GM20431 (cell line): Measurements from ENCODE around the gene BTBD19.
"Not testable (repeated sequence)": the region's sequence is repeated elsewhere in the genome, so short reads cannot be mapped to it uniquely, and the experiment has no call there.

Source experiments
- in situ Hi-C: fragments of 300-500 bp; cut with MseI, MboI; formaldehyde crosslinking; loops from one replicate; pipeline ENCODE4 v1.15.0; 2020; ENCODE audit warnings: low sequenced_read_pairs; ENCODE audit not compliant: unreplicated experiment

Gene BTBD19

GRCh38 chr1:44808063-44808937, at the start of gene BTBD19:
BTBD19 (plus strand) TSS chr1:44808523; CDS start chr1:44808821, 298 bp downstream.
- in situ Hi-C loops: loop anchor here (25.0 kb wide), 1 partner anchor 504 kb away; no protein-coding TSS in a partner anchor

- in situ Hi-C loops: no loop called here
These were observed 49.2 kb upstream of the BTBD19 start for GRCh38 chr1:44759077-44759476.

GRCh38 chr1:44760876-44761275, 47.4 kb upstream of the BTBD19 start:
- in situ Hi-C loops: no loop called here

- in situ Hi-C loops: not testable (repeated sequence)
These were observed 41.9 kb upstream of the BTBD19 start for GRCh38 chr1:44766421-44766820.

- in situ Hi-C loops: no loop called here
These were observed 33.0 kb upstream of the BTBD19 start, which contains the start of gene RPS8 for GRCh38 chr1:44775078-44775929. RPS8 (plus strand) TSS chr1:44775540; CDS start chr1:44775597, 57 bp downstream.

- in situ Hi-C loops: no loop called here
These were observed 32.2 kb upstream of the BTBD19 start for GRCh38 chr1:44775930-44776729.

DNA sequence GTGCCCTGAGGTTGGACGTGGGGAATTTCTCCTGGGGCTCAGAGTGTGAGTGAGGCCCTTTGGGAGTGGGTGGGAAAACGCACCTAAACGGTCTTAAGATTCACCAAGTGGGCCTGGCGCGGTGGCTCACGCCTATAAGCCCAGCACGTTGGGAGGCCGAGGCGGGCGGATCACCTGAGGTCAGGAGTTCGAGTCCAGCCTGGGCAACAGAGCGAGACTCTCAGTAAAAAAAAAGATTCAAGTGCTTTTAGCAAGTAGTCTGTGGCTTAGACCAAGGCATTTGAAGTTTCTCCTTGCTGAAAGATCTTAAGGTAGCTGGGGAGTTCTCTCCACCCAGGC, 31.6 kb upstream of the BTBD19 start:
- in situ Hi-C loops: no loop called here

DNA sequence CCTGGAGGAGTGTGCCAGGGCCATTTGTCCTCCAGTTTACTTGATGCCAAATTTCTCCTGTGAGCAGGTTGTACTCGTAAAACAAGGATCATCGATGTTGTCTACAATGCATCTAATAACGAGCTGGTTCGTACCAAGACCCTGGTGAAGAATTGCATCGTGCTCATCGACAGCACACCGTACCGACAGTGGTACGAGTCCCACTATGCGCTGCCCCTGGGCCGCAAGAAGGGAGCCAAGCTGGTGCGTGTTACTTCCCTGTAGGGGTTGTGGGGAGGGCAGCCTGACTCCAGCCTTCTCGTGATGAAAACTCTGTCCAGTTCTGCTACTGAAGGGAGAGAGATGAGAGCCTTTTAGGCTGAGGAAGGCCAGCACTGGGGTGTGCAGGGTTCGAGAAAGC, 30.8 kb upstream of the BTBD19 start:
- in situ Hi-C loops: no loop called here

- in situ Hi-C loops: no loop called here
These were observed 30.2 kb upstream of the BTBD19 start for GRCh38 chr1:44777969-44778635.

- in situ Hi-C loops: no loop called here
These were observed 29.4 kb upstream of the BTBD19 start for GRCh38 chr1:44778705-44779576.

GRCh38 chr1:44780583-44781121, 27.7 kb upstream of the BTBD19 start:
- in situ Hi-C loops: no loop called here

GRCh38 chr1:44783697-44784093, 24.6 kb upstream of the BTBD19 start:
- in situ Hi-C loops: no loop called here

GRCh38 chr1:44784094-44785028, 24.0 kb upstream of the BTBD19 start:
- in situ Hi-C loops: no loop called here

DNA sequence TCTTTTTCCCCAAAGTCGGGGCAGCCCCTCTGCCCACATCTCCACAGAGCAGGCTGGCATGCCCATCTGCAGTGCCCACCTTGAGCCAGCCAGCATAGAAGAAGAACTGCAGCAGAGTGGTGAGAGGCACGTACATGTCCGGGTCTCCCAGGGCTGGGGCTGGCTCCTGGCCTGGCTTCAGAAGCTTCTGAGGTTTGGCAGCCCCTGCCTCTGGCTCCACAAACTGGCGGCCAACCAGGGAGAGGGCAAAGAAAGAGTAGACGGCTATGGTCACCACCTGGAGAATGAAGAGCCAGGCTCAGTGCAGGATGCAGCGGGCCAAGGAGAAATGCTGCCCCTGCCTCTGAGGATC, 23.3 kb upstream of the BTBD19 start:
- in situ Hi-C loops: no loop called here

GRCh38 chr1:44785501-44786137, 22.7 kb upstream of the BTBD19 start:
- in situ Hi-C loops: no loop called here

- in situ Hi-C loops: no loop called here
These were observed 22.0 kb upstream of the BTBD19 start for GRCh38 chr1:44786138-44786840.
